Prostate gland (tissue), 2 donors: ENCODE measurements around the gene TTLL12. TPM values are rescaled to one million over a fixed set of nuclear protein-coding genes. Genes with fewer than 3 reads are reported as not detected.

Experiments
- DNase-seq: peaks from one replicate; pipeline ENCODE4 v3.0.0-alpha.2; 2019; ENCODE audit warnings: low spot score
- H3K27ac ChIP-seq, 2 donors: fragments of 200-600 bp; sonication (generic); 2 replicates each; pipeline ENCODE4 v1.5.1; 2017 to 2019
- H3K27me3 ChIP-seq: fragments of 200-600 bp; sonication (generic); replicated peaks from 2 replicates; pipeline ENCODE4 v1.5.1; 2019; ENCODE audit not compliant: insufficient read depth
- H3K36me3 ChIP-seq, 2 donors: fragments of 200-600 bp; sonication (generic); 1 replicate in 1 of 2; 2 replicates in 1 of 2; pipeline versions ENCODE4 v1.5.1 to v1.8.1; 2017 to 2019
- H3K4me1 ChIP-seq: fragments of 200-600 bp; sonication (generic); replicated peaks from 2 replicates; pipeline ENCODE4 v1.5.1; 2019
- H3K4me3 ChIP-seq, 2 donors: fragments of 200-600 bp; sonication (generic); 2 replicates each; pipeline ENCODE4 v1.5.1; 2017 to 2019
- H3K9me3 ChIP-seq: fragments of 200-600 bp; sonication (generic); 2 replicates; pipeline ENCODE4 v1.5.1; 2017
- CTCF ChIP-seq, 4 experiments: fragments of 200-600 bp in 2 of 4; fragments of 450-650 bp in 2 of 4; sonication (generic) in 2 of 4; IDR thresholded peaks; 1 replicate in 3 of 4; 2 replicates in 1 of 4; pipeline ENCODE4 v1.5.1; 2016 to 2019; ENCODE audit warnings: antibody characterized with exemption in 4 of 4, mild to moderate bottlenecking in 2 of 4, moderate library complexity in 2 of 4
- POLR2A ChIP-seq: fragments of 450-650 bp; IDR thresholded peaks from one replicate; pipeline ENCODE4 v1.6.1; 2016; ENCODE audit warnings: antibody characterized with exemption, mild to moderate bottlenecking
- POLR2AphosphoS5 ChIP-seq: sonication (generic); formaldehyde crosslinking; IDR thresholded peaks from one replicate; pipeline ENCODE4 v1.6.1; 2017; ENCODE audit warnings: antibody characterized with exemption
- WGBS: methylation state at CpG from one replicate; pipeline ENCODE4 v1.1.5; 2018; 5-methylcytosine and 5-hydroxymethylcytosine counted together
- intact Hi-C: fragments of 100-400 bp; cut with DNase I; formaldehyde crosslinking; loops from one replicate; pipeline ENCODE4 v1.14.2; 2022
- total RNA-seq, 2 donors: library from RNA; depleted of rRNA; stranded (reverse); fragments of >200 nt; gene quantifications; one replicate each; pipeline ENCODE4 v1.1.0, GENCODE V29; 2016

The TTLL12 gene
- total RNA-seq, 2 donors from 2014 or later, result 62.5 to 118 TPM

GRCh38 chr22:43228330-43228729, 41.4 kb upstream of the TTLL12 start:
- 85% methylated on average over 8 of the region's 8 CpGs for WGBS
- Histone ChIP-seq H3K9me3 (no peaks in the 10 kb centered on the region), H3K36me3 (no peaks in the 10 kb centered on the region), H3K27me3 (no peaks in the 10 kb centered on the region), H3K4me3 (no peak overlapping the region), H3K4me1 (peaks cover 8% of the 10 kb centered on the region), H3K27ac (no peak overlapping the region)
- DNase-seq, result no peak
- intact Hi-C loops, result no loop called here
- TF ChIP-seq POLR2A, result no peak
- TF ChIP-seq CTCF (IDR thresholded peaks at IDR 0.05), result peak in 1 of 4 experiments; percentile 10

- DNase-seq, result no peak
- H3K4me3 ChIP-seq, result no peak overlapping the region
These were observed 40.3 kb upstream of the TTLL12 start for GRCh38 chr22:43227239-43227630.

GRCh38 chr22:43226377-43227238, 39.7 kb upstream of the TTLL12 start:
- no peak for DNase-seq
- H3K4me3 ChIP-seq, result no peak overlapping the region
- 36% methylated on average over 18 of the region's 19 CpGs for WGBS
- H3K27ac ChIP-seq, result peak overlapping the region; percentile 34 to 55
- no peaks in the 10 kb centered on the region for H3K36me3 ChIP-seq
- H3K4me1 ChIP-seq, result peaks cover 8% of the 10 kb centered on the region
- TF ChIP-seq POLR2A (no peak), POLR2AphosphoS5 (no peak), CTCF (IDR thresholded peaks at IDR 0.05) (no peak)
- intact Hi-C loops, result no loop called here
- no peaks in the 10 kb centered on the region for H3K27me3 ChIP-seq
- H3K9me3 ChIP-seq, result no peaks in the 10 kb centered on the region

More at GRCh38 chr22:43227239-43227630, 40.3 kb upstream of the TTLL12 start:
- Histone ChIP-seq H3K36me3 (no peaks in the 10 kb centered on the region), H3K27ac (peak overlapping the region in 1 of 2 donors; percentile 55), H3K4me1 (peaks cover 8% of the 10 kb centered on the region), H3K9me3 (no peaks in the 10 kb centered on the region), H3K27me3 (no peaks in the 10 kb centered on the region)
- TF ChIP-seq CTCF (IDR thresholded peaks at IDR 0.05), result no peak
- no peak for TF ChIP-seq POLR2A
- no peak for TF ChIP-seq POLR2AphosphoS5
- WGBS, result 68% methylated on average over 16 of the region's 17 CpGs
- intact Hi-C loops, result no loop called here

GRCh38 chr22:43225609-43226008, 38.7 kb upstream of the TTLL12 start:
- intact Hi-C loops, result no loop called here

More at GRCh38 chr22:43225609-43226008, 38.7 kb upstream of the TTLL12 start:
- Histone ChIP-seq H3K4me3 (no peak overlapping the region), H3K27me3 (no peaks in the 10 kb centered on the region), H3K27ac (peak overlapping the region; percentile 34 to 55), H3K36me3 (no peaks in the 10 kb centered on the region), H3K9me3 (no peaks in the 10 kb centered on the region), H3K4me1 (peaks cover 8% of the 10 kb centered on the region)
- TF ChIP-seq POLR2AphosphoS5 (no peak), POLR2A (no peak), CTCF (IDR thresholded peaks at IDR 0.05) (no peak)
- no peak for DNase-seq
- 77% methylated on average over 8 of the region's 8 CpGs for WGBS
